Stimulated activated memory B cell treated with anti-CD40 and anti-IgM and Interleukin-4, amounts not matched to agents 10 μg/mL and 1 μg/mL and 100 μg/mL, for 72 hours (primary cell): ENCODE measurements around the gene TMEM108.

ENCODE experiments used
- ATAC-seq: fragments of 150-1000 bp; cut with Tn5 transposase; 2 replicates; pipeline ENCODE4 v1.10.0; 2021
- H3K27ac Mint-ChIP-seq: one replicate; pipeline ENCODE4 v1.8.0; 2022; ENCODE audit warnings: mild to moderate bottlenecking, mixed read lengths
- H3K27me3 Mint-ChIP-seq: one replicate; pipeline ENCODE4 v1.8.0; 2022; ENCODE audit warnings: mixed read lengths
- H3K36me3 Mint-ChIP-seq: one replicate; pipeline ENCODE4 v1.8.0; 2022; ENCODE audit warnings: mixed read lengths
- H3K4me1 Mint-ChIP-seq: one replicate; pipeline ENCODE4 v1.8.0; 2022; ENCODE audit warnings: mixed read lengths
- H3K4me3 Mint-ChIP-seq: one replicate; pipeline ENCODE4 v1.8.0; 2022; ENCODE audit warnings: mild to moderate bottlenecking, moderate library complexity, mixed read lengths
- H3K9me3 Mint-ChIP-seq: one replicate; pipeline ENCODE4 v1.8.0; 2022; ENCODE audit warnings: mixed read lengths

Gene TMEM108

DNA sequence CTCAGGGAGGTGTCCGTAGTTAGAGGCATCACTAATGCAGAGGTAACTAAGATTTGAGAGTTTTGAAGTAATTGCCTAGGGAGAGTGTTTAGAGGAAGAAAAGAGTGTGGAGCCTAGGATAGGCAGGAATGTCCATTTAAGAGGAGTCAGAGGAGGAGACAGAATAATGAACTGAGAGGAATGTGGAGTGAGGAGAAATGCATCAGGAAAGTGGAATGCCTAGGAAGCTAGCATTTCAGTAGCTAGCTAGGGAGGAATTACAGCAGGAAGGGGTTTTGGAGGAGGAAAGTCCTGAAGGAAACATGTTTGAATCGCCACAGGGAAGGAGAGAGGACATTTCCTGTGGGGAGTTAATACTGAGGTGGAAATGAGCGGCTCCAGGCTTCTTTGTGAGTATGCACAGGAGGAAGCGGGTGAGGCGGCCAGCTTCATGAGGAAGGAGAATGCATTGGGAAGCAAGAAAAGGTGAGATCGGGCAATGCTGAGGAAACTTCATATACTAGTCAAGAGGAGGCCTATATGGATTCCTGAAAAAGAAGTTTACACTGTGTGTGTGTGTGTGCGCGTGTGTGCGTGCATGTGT lies 154.3 kb downstream of the TMEM108 start:
- H3K27ac Mint-ChIP-seq, result no peak overlapping the region
- ATAC-seq, result no peak
- no peaks in the 10 kb centered on the region for H3K4me1 Mint-ChIP-seq
- no peaks in the 10 kb centered on the region for H3K27me3 Mint-ChIP-seq
- no peaks in the 10 kb centered on the region for H3K36me3 Mint-ChIP-seq
- H3K9me3 Mint-ChIP-seq, result no peaks in the 10 kb centered on the region
- H3K4me3 Mint-ChIP-seq, result no peak overlapping the region

GRCh38 chr3:133192967-133193366 lies 154.8 kb downstream of the TMEM108 start:
- Mint-ChIP-seq H3K9me3 (no peaks in the 10 kb centered on the region), H3K36me3 (no peaks in the 10 kb centered on the region)

DNA sequence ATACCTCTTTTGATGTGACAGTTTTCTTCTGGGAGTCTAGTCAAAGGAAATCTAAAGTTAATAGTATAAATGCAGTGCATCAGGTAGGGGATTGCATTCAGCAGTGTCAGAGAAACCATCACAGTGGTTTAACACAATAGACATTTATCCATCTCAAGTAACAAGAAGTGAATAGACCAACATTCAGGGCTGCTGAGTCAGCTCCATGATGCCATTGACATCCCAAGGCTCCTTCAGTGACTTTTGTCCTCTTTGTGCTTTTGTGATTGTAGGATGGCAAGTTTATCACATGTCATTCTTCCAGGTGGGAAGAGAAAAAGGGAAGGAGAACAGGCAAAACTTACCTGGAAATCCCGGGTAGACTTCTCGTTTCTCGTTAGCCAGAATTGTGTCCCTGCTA lies 158.3 kb downstream of the TMEM108 start:
- ATAC-seq, result no peak
- no peaks in the 10 kb centered on the region for H3K4me1 Mint-ChIP-seq

More at GRCh38 chr3:133192967-133193366, 154.8 kb downstream of the TMEM108 start:
- no peak for ATAC-seq
- no peaks in the 10 kb centered on the region for H3K27me3 Mint-ChIP-seq
- no peak overlapping the region for H3K27ac Mint-ChIP-seq
- no peak overlapping the region for H3K4me3 Mint-ChIP-seq
- H3K4me1 Mint-ChIP-seq, result no peaks in the 10 kb centered on the region

GRCh38 chr3:133197619-133198018 lies 159.4 kb downstream of the TMEM108 start:
- Mint-ChIP-seq H3K4me3 (no peak overlapping the region), H3K27ac (no peak overlapping the region), H3K9me3 (peaks cover 3% of the 10 kb centered on the region), H3K4me1 (no peaks in the 10 kb centered on the region), H3K36me3 (no peaks in the 10 kb centered on the region), H3K27me3 (no peaks in the 10 kb centered on the region)
- ATAC-seq, result peak; percentile 50

More for the DNA sequence above, 158.3 kb downstream of the TMEM108 start:
- Mint-ChIP-seq H3K4me3 (no peak overlapping the region), H3K27ac (no peak overlapping the region), H3K36me3 (no peaks in the 10 kb centered on the region), H3K27me3 (no peaks in the 10 kb centered on the region), H3K9me3 (peaks cover 2% of the 10 kb centered on the region)

- H3K4me3 Mint-ChIP-seq, result no peak overlapping the region
- H3K9me3 Mint-ChIP-seq, result peaks cover 11% of the 10 kb centered on the region
- no peak overlapping the region for H3K27ac Mint-ChIP-seq
- no peak for ATAC-seq
- H3K4me1 Mint-ChIP-seq, result peaks cover 21% of the 10 kb centered on the region
- no peaks in the 10 kb centered on the region for H3K36me3 Mint-ChIP-seq
- peaks cover 37% of the 10 kb centered on the region for H3K27me3 Mint-ChIP-seq
These were observed 168.7 kb downstream of the TMEM108 start for GRCh38 chr3:133206921-133207320.

DNA sequence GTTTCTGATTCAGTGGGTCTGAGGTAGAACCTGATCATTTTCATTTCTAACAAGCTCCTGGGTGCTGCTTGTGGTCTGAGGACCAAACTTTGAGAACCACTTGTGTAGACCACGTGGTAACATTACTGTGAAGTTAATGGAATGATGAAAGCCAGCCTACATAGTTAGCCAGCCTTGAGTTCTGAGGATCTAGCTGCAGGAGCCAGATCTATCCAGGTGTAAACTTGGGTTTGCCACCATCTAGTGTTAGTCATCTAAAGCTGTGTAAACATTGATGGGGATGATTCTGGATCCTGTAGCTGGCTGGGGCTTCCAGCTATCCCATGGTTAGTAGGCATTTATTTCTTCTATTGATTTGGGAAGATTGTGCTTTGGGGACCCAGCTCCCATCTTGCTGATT lies 170.0 kb downstream of the TMEM108 start:
- Mint-ChIP-seq H3K27me3 (peaks cover 32% of the 10 kb centered on the region), H3K27ac (no peak overlapping the region), H3K4me3 (no peak overlapping the region), H3K36me3 (no peaks in the 10 kb centered on the region), H3K9me3 (peaks cover 10% of the 10 kb centered on the region), H3K4me1 (peaks cover 31% of the 10 kb centered on the region)
- ATAC-seq, result no peak

- Mint-ChIP-seq H3K4me3 (no peak overlapping the region), H3K36me3 (no peaks in the 10 kb centered on the region), H3K9me3 (no peaks in the 10 kb centered on the region), H3K27me3 (peaks cover 18% of the 10 kb centered on the region), H3K4me1 (peaks cover 31% of the 10 kb centered on the region), H3K27ac (no peak overlapping the region)
- peak; percentile 55 for ATAC-seq
These were observed 171.8 kb downstream of the TMEM108 start for GRCh38 chr3:133209871-133210550.

GRCh38 chr3:133210656-133211055 lies 172.5 kb downstream of the TMEM108 start:
- no peak for ATAC-seq
- no peak overlapping the region for H3K4me3 Mint-ChIP-seq
- no peaks in the 10 kb centered on the region for H3K9me3 Mint-ChIP-seq
- peaks cover 31% of the 10 kb centered on the region for H3K4me1 Mint-ChIP-seq
- H3K27me3 Mint-ChIP-seq, result peaks cover 13% of the 10 kb centered on the region
- H3K36me3 Mint-ChIP-seq, result no peaks in the 10 kb centered on the region
- no peak overlapping the region for H3K27ac Mint-ChIP-seq

GRCh38 chr3:133211449-133211848 lies 173.3 kb downstream of the TMEM108 start:
- Mint-ChIP-seq H3K4me1 (peaks cover 31% of the 10 kb centered on the region), H3K9me3 (no peaks in the 10 kb centered on the region), H3K27me3 (peaks cover 5% of the 10 kb centered on the region), H3K36me3 (no peaks in the 10 kb centered on the region), H3K4me3 (no peak overlapping the region), H3K27ac (no peak overlapping the region)
- peak; percentile 85 for ATAC-seq

- H3K4me1 Mint-ChIP-seq, result peaks cover 31% of the 10 kb centered on the region
These were observed 173.7 kb downstream of the TMEM108 start for GRCh38 chr3:133211856-133212255.

GRCh38 chr3:133213937-133214336 lies 175.7 kb downstream of the TMEM108 start:
- Mint-ChIP-seq H3K4me1 (peaks cover 31% of the 10 kb centered on the region), H3K27me3 (peaks cover 10% of the 10 kb centered on the region), H3K27ac (no peak overlapping the region), H3K36me3 (no peaks in the 10 kb centered on the region), H3K9me3 (peaks cover 8% of the 10 kb centered on the region), H3K4me3 (no peak overlapping the region)
- ATAC-seq, result no peak

More at GRCh38 chr3:133211856-133212255, 173.7 kb downstream of the TMEM108 start:
- Mint-ChIP-seq H3K36me3 (no peaks in the 10 kb centered on the region), H3K27ac (no peak overlapping the region), H3K9me3 (no peaks in the 10 kb centered on the region), H3K27me3 (peaks cover under 1% of the 10 kb centered on the region), H3K4me3 (no peak overlapping the region)
- no peak for ATAC-seq

DNA sequence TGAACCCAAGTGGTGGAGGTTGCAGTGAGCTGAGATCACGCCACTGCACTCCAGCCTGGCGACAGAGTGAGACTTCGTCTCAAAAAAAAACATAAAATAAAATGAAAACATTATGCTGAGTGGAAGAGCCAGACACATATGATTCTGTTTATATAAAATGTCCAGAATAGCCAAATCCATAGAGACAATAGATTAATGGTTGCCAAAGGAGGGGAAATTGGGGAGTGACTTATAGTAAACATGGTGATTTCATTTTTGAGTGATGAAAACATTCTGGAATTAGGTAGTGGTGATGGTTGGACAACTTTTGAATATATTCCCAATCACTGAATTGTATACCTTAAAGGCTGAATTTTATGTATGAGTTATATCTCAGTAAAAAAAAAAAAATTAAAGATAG lies 189.6 kb downstream of the TMEM108 start:
- no peak for ATAC-seq
- Mint-ChIP-seq H3K27ac (no peak overlapping the region), H3K4me3 (no peak overlapping the region), H3K9me3 (peaks cover 11% of the 10 kb centered on the region), H3K27me3 (peaks cover 29% of the 10 kb centered on the region), H3K36me3 (peaks cover 6% of the 10 kb centered on the region), H3K4me1 (no peaks in the 10 kb centered on the region)

DNA sequence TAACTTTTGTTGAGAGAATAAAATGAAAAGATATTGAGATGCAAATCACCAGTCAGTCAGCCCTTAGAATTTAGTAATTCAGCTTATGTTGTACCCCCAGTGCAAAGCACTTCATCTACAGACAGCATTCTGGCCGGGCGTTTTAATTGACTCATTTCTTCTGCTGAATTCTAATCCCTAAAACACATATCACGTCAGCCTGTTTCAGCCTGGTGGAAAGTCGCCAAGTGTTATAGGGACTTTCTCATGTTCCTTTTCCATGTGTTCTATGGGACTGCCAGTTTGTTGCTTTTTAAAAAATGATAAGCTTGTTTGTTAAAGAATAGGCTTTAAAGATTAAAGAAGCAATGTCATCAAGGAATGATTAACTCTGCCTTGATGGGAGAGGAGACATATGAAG lies 192.0 kb downstream of the TMEM108 start:
- Mint-ChIP-seq H3K9me3 (peaks cover 3% of the 10 kb centered on the region), H3K27me3 (peaks cover 15% of the 10 kb centered on the region), H3K27ac (no peak overlapping the region), H3K4me1 (no peaks in the 10 kb centered on the region), H3K36me3 (peaks cover 6% of the 10 kb centered on the region), H3K4me3 (no peak overlapping the region)
- no peak for ATAC-seq

GRCh38 chr3:133236901-133237300 lies 198.7 kb downstream of the TMEM108 start:
- H3K4me1 Mint-ChIP-seq, result no peaks in the 10 kb centered on the region
- peaks cover 3% of the 10 kb centered on the region for H3K9me3 Mint-ChIP-seq
- H3K27ac Mint-ChIP-seq, result no peak overlapping the region
- H3K27me3 Mint-ChIP-seq, result peaks cover 4% of the 10 kb centered on the region
- H3K4me3 Mint-ChIP-seq, result no peak overlapping the region
- H3K36me3 Mint-ChIP-seq, result no peaks in the 10 kb centered on the region
- no peak for ATAC-seq

GRCh38 chr3:133237380-133237779 lies 199.2 kb downstream of the TMEM108 start:
- H3K27me3 Mint-ChIP-seq, result peaks cover 9% of the 10 kb centered on the region
- ATAC-seq, result no peak
- H3K27ac Mint-ChIP-seq, result no peak overlapping the region
- H3K36me3 Mint-ChIP-seq, result no peaks in the 10 kb centered on the region
- peaks cover 3% of the 10 kb centered on the region for H3K9me3 Mint-ChIP-seq
- H3K4me3 Mint-ChIP-seq, result no peak overlapping the region
- no peaks in the 10 kb centered on the region for H3K4me1 Mint-ChIP-seq

- H3K27ac Mint-ChIP-seq, result no peak overlapping the region
- H3K4me1 Mint-ChIP-seq, result no peaks in the 10 kb centered on the region
- H3K4me3 Mint-ChIP-seq, result no peak overlapping the region
- H3K9me3 Mint-ChIP-seq, result peaks cover 3% of the 10 kb centered on the region
- no peaks in the 10 kb centered on the region for H3K36me3 Mint-ChIP-seq
- no peak for ATAC-seq
- peaks cover 16% of the 10 kb centered on the region for H3K27me3 Mint-ChIP-seq
These were observed 199.8 kb downstream of the TMEM108 start for GRCh38 chr3:133238015-133238414.
